ENCODE data around the gene BCS1L.

Gene BCS1L, protein sequence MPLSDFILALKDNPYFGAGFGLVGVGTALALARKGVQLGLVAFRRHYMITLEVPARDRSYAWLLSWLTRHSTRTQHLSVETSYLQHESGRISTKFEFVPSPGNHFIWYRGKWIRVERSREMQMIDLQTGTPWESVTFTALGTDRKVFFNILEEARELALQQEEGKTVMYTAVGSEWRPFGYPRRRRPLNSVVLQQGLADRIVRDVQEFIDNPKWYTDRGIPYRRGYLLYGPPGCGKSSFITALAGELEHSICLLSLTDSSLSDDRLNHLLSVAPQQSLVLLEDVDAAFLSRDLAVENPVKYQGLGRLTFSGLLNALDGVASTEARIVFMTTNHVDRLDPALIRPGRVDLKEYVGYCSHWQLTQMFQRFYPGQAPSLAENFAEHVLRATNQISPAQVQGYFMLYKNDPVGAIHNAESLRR

DNA sequence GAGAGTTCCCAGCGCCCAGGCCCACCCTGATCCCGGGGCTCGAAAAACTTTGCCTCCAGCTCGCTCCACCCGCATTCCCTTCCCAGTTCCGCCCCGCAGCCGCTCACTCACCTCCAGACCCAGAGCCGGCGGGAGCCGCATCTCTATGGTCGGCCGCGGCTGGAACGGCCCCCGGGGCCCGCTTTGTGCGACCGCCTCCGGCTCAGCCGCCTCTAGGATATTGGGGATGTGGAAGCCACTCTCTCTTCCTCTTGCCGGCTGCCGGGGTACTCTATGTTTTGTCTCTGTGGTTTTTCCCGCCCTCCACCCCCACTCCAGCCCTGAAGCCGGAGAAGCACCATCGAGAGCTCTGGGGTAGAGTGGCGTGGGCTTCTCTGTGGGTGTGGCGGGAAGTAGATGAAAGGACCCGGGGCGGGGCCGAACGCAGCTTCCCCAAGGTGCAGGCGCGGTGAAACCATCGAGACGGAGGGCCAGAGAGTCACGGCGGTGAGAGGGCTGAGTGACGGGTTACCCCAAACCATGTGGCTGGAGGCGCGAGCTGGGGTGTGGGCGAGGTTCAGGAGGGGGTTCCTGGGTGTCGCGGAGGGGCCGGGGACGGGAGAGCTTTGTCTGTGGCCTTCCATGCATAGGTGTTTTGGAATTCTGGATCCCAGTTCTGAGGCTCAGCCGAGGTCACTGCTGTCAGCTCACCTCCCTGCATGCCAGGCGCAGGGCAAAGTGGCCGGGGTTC, at the start of gene BCS1L, which contains the start of gene ZNF142:
BCS1L (plus strand) TSS at position 426 of the 730 bp plus-strand sequence. CDS start 1,305 bp downstream, outside the sequence.
ZNF142 (minus strand) TSS at position 366 of the 730 bp plus-strand sequence. CDS start 3,194 bp downstream, outside the sequence.
- peak; percentile 83 for DNase-seq

DNA sequence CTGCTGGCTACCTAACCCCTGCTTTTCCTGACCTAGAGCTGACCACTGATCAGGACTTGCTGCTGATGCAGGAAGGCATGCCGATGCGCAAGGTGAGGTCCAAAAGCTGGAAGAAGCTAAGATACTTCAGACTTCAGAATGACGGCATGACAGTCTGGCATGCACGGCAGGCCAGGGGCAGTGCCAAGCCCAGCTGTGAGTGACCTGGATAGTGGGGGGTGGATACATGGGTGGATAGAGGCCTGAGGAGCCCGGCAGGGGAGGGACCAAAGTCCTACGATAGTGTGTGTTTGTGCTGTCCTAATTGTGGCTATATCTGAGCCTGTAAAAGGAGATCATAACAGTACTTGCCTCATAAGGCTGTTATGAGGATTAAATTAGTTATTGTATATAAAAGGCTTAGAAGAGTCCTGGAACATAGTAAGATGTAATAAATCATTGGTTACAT, 43.6 kb upstream of the BCS1L start:
- no peak for DNase-seq

DNA sequence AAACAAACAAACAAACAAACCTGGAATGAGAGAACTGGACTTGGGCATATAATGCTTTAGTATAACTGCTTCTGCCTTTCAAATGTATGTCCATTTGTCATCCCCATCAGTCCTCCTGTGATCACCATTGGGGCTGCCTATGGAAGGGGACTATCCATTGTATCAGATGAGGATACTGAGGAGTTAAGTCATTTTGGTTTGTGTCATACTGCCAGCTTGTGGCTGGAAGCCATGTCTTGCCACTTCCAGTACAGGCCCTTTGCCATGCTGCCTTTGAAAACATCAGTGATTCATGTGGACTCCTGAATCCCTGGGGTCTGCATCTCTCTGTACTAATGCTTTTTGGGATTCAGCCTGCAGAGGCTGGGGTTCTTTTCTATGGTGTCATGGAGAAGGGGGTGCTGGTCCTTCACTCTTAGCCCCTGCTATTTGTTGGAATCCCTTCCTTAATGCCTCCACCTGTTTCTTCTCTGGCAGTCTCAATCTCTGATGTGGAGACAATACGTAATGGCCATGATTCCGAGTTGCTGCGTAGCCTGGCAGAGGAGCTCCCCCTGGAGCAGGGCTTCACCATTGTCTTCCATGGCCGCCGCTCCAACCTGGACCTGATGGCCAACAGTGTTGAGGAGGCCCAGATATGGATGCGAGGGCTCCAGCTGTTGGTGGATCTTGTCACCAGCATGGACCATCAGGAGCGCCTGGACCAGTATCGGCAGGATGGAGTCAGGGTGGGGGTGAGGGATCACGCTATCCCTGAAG, 41.2 kb upstream of the BCS1L start:
- no peak for DNase-seq

DNA sequence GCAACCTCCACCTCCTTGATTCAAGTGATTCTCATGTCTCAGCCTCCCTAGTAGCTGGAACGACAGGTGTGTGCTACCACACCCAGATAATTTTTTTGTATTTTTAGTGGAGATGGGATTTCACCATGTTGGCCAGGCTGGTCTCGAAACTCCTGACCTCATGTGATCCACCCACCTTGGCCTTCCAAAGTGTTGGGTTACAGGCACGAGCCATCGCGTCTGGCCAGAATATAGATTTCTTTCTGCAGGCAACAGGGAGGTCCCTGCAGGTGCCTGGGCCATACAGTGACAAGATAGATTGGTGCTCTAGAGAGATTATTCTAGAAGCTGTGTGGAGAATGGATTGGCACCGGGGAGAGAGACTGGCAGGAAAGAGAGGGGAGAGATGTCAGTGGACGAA, 38.5 kb upstream of the BCS1L start:
- no peak for DNase-seq

DNA sequence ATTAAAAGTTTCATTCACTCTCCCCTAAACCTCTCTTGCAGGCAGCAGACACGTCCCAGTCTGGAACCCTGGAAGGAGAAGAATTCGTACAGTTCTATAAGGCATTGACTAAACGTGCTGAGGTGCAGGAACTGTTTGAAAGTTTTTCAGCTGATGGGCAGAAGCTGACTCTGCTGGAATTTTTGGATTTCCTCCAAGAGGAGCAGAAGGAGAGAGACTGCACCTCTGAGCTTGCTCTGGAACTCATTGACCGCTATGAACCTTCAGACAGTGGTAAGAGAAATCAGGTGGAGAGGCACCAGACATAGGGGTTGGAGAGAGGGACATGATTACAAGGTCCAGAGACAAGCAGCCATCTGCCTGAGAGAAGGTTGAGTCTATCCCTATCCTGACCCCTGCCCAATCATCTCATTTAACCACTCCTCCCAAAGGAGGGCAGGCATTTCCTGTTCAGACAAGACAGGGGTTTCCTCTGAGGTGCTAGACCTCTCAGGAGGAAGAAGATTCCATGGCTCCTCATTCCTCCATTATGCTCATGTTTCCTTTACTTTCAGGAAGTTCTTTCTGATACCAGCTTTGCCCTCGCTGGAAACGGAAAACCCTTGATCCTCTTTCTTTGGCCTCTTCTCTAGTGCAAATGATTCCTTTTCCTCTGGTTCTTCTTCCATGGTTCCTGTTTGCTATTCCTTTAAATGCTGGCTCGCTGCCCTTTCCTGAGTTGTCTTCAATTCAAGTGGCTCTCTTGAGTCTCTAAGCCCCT, 36.7 kb upstream of the BCS1L start:
- no peak for DNase-seq

DNA sequence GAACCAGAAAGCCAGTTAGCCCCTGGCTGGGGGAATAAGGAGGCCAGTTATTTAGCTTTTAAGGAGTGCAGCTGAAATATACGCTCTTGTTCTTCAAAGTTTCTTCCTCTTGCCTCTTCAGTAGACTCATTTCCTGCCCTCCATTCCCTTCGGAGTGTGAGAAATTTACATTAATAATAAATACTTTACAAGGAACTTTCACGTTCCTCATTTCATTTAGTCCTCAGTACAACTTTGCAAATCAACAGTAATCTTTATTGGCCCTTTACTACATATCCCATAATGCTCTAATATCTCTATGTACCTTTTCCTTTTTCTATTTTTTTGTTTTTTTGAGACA, 36.1 kb upstream of the BCS1L start:
- DNase-seq, result no peak

DNA sequence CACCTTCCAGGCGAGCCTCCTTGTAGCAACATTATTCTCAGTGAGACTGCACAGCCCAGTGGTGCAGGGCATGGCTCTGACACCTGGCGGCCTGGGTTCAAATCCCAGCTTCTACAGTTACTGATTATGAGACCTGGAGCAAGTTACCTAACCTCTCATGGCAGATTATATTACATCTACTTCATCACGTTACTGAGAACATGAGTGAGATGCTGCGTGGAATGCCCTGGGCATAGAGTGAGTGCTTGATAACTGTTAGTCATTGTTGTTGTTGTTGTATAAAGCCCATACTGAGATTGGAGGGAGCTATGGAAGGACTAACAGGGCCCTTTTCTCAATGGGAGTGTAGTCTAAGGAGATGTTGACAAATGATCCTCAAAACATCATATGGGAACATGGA, 33.1 kb upstream of the BCS1L start:
- no peak for DNase-seq

DNA sequence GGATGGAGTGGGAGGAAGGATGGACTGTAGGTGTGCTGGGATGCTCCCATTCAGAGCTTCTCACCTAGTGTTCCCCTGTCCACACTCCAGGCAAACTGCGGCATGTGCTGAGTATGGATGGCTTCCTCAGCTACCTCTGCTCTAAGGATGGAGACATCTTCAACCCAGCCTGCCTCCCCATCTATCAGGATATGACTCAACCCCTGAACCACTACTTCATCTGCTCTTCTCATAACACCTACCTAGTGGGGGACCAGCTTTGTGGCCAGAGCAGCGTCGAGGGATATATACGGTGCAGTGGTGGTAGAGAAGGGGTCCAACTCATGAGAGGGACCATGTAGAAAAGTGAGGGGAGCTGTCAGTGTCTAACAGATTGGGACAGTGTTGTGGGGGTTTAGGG, 31.5 kb upstream of the BCS1L start:
- DNase-seq, result no peak

DNA sequence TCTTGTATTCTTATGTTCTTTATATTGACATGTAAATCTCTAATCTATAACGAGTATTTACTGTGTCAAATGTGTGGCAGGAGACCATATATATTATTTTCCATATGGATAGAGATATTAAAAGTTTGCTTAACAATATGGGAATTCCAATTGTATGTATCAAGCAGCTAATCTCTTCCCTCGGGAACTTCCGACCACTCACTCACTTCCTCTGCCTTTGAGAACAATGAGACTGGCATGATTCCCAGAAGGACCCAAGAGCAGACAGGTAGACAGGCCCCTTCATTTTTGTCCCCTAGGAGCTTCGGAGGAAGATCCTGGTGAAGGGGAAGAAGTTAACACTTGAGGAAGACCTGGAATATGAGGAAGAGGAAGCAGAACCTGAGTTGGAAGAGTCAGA, 27.6 kb upstream of the BCS1L start:
- no peak for DNase-seq

DNA sequence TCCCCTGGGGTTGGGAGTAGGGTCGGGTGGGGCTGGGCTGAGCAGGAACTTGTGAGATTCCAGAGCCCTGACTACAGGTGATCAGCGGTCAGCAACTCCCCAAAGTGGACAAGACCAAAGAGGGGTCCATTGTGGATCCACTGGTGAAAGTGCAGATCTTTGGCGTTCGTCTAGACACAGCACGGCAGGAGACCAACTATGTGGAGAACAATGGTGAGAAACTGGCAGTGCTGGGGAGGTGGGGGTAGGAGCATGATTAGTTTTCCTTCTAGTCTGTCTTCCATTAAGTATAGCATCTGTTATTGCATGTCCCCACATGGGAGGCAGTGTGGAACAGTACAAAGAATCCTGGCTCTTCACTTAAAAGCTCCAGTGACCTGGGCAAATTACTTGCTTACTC, 23.8 kb upstream of the BCS1L start:
- no peak for DNase-seq

DNA sequence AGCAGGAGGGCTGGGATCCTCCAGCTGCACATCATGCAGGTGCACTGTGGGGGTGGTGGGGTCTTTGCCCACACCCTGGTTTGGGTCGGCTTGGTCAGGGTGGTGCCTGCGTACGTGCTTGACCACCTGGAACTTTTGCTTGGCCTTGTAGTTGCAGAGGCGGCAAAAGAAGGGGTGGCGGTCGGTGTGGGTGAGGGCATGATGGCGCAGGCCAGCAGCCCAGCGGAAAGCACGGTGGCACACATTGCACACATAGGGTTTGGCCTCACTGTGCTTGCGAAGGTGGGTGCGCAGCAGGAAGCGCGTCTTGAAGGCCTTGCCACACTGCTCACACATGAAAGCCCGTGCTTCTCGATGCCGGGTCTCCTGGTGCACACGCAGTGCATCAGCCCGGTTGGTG, 21.1 kb upstream of the BCS1L start:
- DNase-seq, result no peak

DNA sequence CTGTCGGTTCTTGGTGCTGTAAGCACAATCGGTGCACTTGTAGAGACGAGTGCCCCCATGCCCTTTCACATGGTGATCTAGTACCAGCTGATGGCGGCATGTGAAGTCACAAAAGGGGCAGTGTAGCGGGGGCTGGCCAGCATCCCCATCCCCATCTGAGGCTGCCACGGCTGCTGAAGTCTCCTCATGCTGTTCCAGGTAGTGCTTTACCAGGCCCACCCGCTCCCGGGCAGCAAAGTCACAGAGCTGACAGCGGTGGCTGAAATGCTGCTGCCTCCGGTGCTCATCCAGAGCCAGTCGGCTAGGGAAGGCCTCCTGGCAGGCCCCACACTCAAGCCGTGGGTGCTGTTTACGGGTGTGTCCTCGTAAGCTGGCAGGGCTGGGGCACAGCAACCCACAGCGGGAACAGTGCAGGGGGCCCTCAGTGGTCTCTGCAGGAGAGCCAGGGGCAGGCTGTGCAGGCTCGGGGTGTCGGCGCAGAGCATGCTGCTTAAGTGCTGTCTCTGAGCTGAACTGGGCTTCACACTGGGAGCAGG, 17.3 kb upstream of the BCS1L start:
- DNase-seq, result no peak

DNA sequence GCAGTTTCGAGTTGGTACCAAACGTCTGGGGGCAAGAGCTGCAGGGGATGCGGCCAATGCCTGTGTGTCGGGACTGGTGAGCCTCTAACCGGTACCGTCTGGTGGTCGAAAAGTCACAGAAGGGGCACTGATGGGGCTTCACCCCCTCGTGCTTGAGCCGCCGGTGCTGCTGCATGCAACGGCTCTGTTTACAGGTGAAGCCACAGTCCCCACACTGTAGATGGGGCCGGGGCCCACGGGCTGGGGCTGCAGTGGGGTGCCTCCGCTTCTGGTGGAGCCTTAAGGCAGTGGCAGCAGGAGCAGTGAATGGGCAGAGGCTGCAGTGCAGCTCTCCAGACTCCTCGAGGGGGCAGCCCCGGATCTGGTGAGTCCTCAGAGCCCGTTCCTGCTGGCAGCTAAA, 16.7 kb upstream of the BCS1L start:
- no peak for DNase-seq

DNA sequence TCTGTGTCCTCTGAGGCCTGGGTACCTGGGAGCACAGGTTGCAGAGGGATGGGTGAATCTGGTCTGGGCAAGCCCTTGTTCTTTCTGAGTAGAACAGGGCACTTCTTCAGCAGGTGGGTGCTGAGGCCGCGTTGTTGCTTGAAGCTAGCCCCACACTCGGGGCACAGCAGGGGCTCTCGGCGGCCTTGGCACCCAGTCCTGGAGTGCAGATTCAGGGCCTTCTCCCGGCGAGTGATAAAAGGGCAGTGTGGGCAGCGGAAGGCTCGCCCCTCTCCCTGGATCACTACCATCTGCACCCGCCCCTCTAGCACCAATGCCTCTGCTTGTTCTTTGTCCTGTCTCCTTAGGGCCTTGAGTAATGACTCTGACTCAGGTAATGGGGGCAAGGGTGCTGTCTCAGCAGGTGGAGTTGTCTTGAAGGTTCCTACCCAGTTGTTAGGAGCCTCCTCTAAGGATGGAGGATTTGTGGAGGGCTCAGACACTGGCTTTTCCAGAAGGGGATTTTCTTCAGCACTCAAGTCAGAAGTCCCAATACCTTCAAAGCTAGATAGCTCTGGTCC, 15.7 kb upstream of the BCS1L start:
- DNase-seq, result no peak

DNA sequence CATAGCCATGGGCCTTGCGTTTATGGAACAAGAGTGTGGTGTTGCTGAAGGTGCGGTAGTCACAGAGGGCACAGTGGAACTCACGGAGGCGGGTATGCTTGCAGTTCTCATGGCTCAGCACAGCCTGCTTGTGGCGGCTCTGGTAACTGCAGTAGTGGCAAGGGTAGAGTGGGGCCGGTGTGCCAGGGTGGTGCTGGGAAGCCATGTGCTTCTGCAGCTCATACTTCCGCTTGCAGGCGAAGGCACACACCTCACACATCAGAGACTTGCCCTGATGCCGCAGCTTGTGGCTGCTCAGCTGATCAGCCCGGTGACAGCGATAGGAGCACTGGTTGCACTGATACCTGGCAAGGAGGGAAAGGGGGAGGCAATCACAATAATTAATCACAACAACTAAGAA, 14.8 kb upstream of the BCS1L start:
- DNase-seq, result no peak

DNA sequence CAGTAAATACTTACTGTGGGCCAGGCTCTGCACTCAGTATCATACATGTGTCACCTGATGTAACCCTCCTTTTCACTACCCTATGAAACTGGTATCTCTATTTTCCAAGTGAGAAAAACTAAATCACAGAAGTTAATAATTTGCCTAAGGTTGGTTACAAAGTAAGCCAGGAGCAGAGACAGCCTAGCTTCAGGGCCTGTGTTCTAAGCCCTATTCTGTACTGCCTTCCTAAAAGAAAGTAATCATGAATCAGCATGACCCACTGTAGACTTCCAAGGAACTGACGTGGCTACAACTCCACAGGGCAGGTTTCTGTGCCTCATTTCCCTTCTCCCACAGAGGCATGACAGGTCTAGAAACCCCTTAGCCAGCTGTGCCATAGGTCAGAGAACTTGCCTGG, 14.4 kb upstream of the BCS1L start:
- no peak for DNase-seq

DNA sequence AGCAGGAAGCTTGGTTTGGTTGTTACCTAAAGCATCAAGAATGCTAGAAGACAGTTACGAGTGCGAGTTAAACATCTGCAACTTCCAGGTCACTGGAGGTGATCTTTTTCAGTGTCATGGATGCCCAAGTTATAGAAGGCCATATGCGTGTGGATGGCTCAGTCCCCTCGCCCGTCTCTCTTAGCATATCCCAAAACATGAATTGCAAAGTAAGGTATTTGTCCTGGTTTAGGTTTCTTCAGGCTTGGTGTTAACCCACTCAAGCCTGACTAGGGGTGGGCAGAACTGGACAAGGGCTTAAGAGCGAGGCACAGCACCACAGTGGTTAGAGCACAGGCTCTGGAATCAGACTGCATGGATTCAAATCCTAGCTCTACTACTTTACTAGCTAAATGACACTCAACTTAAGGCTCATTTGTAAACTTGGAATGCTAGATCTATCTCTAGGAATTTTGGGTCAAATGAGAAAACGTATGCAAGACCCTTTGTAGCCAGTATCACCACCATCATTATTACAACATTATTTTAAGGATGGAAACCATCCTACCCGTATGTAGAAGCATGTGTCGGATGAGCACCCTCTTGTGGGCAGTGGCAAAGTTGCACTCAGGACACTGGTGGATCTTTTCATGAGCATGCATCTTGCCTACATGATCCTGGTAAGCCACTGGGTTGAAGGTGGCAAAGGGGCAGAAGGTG, 11.2 kb upstream of the BCS1L start:
- DNase-seq, result no peak

DNA sequence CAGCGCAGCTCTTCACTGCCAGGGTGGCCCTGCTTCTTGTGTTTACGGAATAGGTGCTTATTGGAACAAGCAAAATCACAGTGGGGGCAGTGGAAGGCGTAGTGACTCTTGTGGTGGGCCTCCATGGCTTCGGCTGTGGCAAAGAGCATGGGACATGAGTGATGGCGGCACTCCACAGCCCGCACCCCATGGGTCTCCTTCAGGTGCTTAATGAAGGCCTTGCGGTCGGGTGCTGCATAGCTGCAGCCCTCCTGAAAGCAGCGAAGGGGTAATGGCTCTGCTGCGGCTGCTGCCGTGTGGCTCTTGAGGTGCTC, 10.7 kb upstream of the BCS1L start:
- no peak for DNase-seq

DNA sequence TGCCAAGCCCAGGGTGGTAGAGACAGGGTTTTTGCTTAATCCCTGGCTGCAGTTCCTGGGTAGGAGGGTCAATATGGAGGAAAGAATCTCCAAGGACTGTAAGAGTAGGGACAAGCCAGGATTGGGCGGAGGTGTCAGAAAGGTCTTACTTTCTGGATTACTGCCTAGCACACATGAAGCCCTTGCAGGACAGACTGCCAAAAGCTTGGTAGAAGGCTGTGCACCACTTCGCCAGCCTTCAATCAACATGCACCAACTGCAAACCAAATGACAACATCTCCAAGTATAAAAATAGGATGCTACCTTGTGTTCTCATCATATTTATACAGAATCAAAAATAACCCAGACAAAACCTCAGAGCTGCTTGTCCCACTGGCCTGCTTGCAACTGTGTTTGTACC, 3.7 kb upstream of the BCS1L start:
- DNase-seq, result no peak

DNA sequence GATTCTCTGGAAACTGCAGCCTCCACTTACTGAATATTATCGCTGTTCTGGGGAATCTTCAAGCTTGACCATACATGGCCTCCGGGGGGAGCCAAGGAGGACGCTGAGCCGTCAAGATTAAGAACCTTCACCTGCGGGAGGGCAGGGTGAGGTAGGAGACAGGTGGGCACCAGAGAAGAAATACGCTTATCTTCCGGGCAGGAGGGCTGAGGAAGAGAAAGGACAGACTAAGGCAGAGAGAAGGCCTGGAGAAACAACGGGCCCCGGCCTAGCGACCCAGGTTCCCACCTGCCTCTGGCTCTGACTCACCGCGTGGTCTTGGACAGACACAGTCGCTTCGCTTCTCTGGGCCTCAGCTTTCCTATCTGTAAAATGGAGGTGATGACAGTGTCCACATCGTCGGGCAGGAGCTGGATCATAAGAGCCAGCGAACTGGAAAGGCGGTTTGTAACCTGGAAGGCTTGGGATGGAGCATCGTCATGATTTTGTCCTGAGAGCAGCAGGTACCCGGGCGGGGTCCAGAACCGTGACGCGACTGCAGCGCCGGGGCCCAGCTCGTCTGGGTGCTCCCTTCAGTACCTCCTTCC, 719 bp upstream of the BCS1L start:
- no peak for DNase-seq

DNA sequence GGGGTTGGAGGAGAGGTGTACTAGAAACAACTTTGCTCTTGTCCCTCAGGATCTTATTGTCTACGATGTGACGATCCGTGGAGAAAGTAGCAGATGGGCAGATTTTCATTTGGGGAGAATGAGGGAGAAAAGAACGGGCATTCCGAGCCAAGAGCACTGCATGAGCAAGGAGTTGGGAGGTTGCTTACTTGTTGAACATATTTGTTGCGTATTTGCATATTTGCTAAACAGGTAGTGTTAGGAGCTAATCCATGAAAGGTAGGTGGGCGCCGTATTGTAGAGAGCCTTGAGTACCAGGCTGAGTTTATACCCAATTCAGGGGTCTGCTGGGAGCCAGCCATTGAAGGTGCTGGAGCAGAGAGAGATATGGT, 490 bp downstream of the BCS1L start:
- no peak for DNase-seq
